Parathyroid adenoma (tissue), 2 donors: ENCODE measurements around the gene C4A.
"Not testable (repeated sequence)": the region's sequence is repeated elsewhere in the genome, so short reads cannot be mapped to it uniquely, and the experiment has no call there.

Experiments
- H2AFZ ChIP-seq: fragments of 300-600 bp; sonication (generic); one replicate; pipeline ENCODE4 v1.7.0; 2017; ENCODE audit warnings: antibody characterized with exemption, mild to moderate bottlenecking
- H3K27ac ChIP-seq: fragments of 300-600 bp; sonication (generic); one replicate; pipeline ENCODE4 v1.7.0; 2017
- H3K27me3 ChIP-seq: fragments of 300-600 bp; sonication (generic); one replicate; pipeline ENCODE4 v1.7.0; 2017; ENCODE audit warnings: low read length; ENCODE audit not compliant: control insufficient read depth, insufficient read depth
- H3K36me3 ChIP-seq: fragments of 300-600 bp; sonication (generic); one replicate; pipeline ENCODE4 v1.7.0; 2017; ENCODE audit warnings: low read length; ENCODE audit not compliant: control insufficient read depth, insufficient read depth
- H3K4me1 ChIP-seq: fragments of 300-600 bp; sonication (generic); one replicate; pipeline ENCODE4 v1.7.0; 2017; ENCODE audit warnings: control low read depth
- H3K4me2 ChIP-seq: fragments of 300-600 bp; sonication (generic); one replicate; pipeline ENCODE4 v1.7.0; 2017; ENCODE audit warnings: low read length
- H3K4me3 ChIP-seq: fragments of 300-600 bp; sonication (generic); one replicate; pipeline ENCODE4 v1.7.0; 2017; ENCODE audit warnings: low read depth, low read length
- H3K79me2 ChIP-seq: fragments of 300-600 bp; sonication (generic); one replicate; pipeline ENCODE4 v1.7.0; 2017; ENCODE audit warnings: control low read depth
- H3K9ac ChIP-seq: fragments of 300-600 bp; sonication (generic); one replicate; pipeline ENCODE4 v1.7.0; 2017; ENCODE audit warnings: mild to moderate bottlenecking
- H3K9me3 ChIP-seq: fragments of 300-600 bp; sonication (generic); one replicate; pipeline ENCODE4 v1.7.0; 2017; ENCODE audit warnings: low read length; ENCODE audit not compliant: control insufficient read depth
- CTCF ChIP-seq: fragments of 300-600 bp; sonication (generic); IDR thresholded peaks from one replicate; pipeline ENCODE4 v1.7.0; 2017; ENCODE audit warnings: antibody characterized with exemption, mild to moderate bottlenecking
- donor health status: primary hyperparathyroidism.

Gene C4A

GRCh38 chr6:31971993-31972708, 9.7 kb upstream of the C4A start, which contains the start of gene DXO:
TSS of gene DXO (minus strand) at chr6:31972138. CDS start at chr6:31971675, 463 bp downstream.
- Histone ChIP-seq H3K4me1 (peaks cover 15% of the 10 kb centered on the region), H3K36me3 (no peaks in the 10 kb centered on the region), H3K9me3 (no peaks in the 10 kb centered on the region), H3K9ac (peak within 1 kb of the TSS; percentile 69), H3K4me3 (peak within 1 kb of the TSS; percentile 92), H3K4me2 (peak within 1 kb of the TSS; percentile 87), H2AFZ (peak within 1 kb of the TSS; percentile 93), H3K79me2 (peaks cover 16% of the 10 kb centered on the region), H3K27ac (peak within 1 kb of the TSS; percentile 95), H3K27me3 (no peaks in the 10 kb centered on the region)
- TF ChIP-seq CTCF = no peak

- Histone ChIP-seq H2AFZ (peak overlapping the region; percentile 93), H3K27ac (peak overlapping the region; percentile 95), H3K27me3 (no peaks in the 10 kb centered on the region), H3K4me1 (peaks cover 15% of the 10 kb centered on the region), H3K4me3 (peak overlapping the region; percentile 92), H3K4me2 (peak overlapping the region; percentile 87), H3K9ac (peak overlapping the region; percentile 69), H3K36me3 (no peaks in the 10 kb centered on the region), H3K79me2 (peaks cover 18% of the 10 kb centered on the region), H3K9me3 (no peaks in the 10 kb centered on the region)
- no peak for TF ChIP-seq CTCF
Observed at GRCh38 chr6:31972709-31973350, 9.0 kb upstream of the C4A start.

DNA sequence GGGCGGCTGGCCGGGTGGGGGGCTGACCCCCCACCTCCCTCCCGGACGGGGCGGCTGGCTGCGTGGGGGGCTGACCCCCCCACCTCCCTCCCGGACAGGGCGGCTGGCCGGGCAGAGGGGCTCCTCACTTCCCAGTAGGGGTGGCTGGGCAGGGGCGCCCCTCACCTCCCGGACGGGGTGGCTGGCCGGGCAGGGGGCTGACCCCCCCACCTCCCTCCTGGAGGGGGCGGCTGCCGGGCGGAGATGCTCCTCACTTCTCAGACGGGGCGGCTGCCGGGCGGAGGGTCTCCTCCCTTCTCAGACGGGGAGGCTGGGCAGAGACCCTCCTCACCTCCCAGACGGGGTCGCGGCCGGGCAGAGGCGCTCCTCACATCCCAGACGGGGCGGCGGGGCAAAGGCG, 5.8 kb upstream of the C4A start:
- not testable (repeated sequence) for H3K9ac ChIP-seq, H3K4me3 ChIP-seq, H3K4me2 ChIP-seq, H3K27me3 ChIP-seq, H3K36me3 ChIP-seq, H3K9me3 ChIP-seq, H2AFZ ChIP-seq, H3K27ac ChIP-seq
- Histone ChIP-seq H3K4me1 (peaks cover 11% of the 10 kb centered on the region), H3K79me2 (peaks cover 18% of the 10 kb centered on the region)

GRCh38 chr6:31977816-31978431, 3.9 kb upstream of the C4A start:
- no peak overlapping the region for H3K4me3 ChIP-seq
- H3K79me2 ChIP-seq = peaks cover 14% of the 10 kb centered on the region
- H3K36me3 ChIP-seq = no peaks in the 10 kb centered on the region
- H3K4me2 ChIP-seq = no peak overlapping the region
- peaks cover 3% of the 10 kb centered on the region for H3K4me1 ChIP-seq
- H2AFZ ChIP-seq = no peak overlapping the region
- H3K27ac ChIP-seq = no peak overlapping the region
- no peak overlapping the region for H3K9ac ChIP-seq
- H3K9me3 ChIP-seq = no peaks in the 10 kb centered on the region
- no peaks in the 10 kb centered on the region for H3K27me3 ChIP-seq
- no peak for TF ChIP-seq CTCF

- Histone ChIP-seq H3K9me3 (no peaks in the 10 kb centered on the region), H3K36me3 (no peaks in the 10 kb centered on the region), H3K4me2 (no peak overlapping the region), H3K9ac (no peak overlapping the region), H3K79me2 (peaks cover 5% of the 10 kb centered on the region), H3K27ac (no peak overlapping the region), H3K27me3 (no peaks in the 10 kb centered on the region), H2AFZ (no peak overlapping the region), H3K4me3 (no peak overlapping the region), H3K4me1 (no peaks in the 10 kb centered on the region)
- no peak for TF ChIP-seq CTCF
Observed at GRCh38 chr6:31978831-31979230, 3.0 kb upstream of the C4A start.
